Measurements from ENCODE around the gene ARHGAP32.

Gene ARHGAP32

GRCh38 chr11:128963744-128964325 is 228.3 kb downstream of the ARHGAP32 start:
- in situ Hi-C loops (cut with MboI; ENCODE audit: low sequenced_read_pairs), result loop anchor here (25.0 kb wide), 1 partner anchor 802 kb away; no protein-coding TSS in a partner anchor

GRCh38 chr11:128962896-128963295 is 229.2 kb downstream of the ARHGAP32 start:
- in situ Hi-C loops (cut with MboI; ENCODE audit: low sequenced_read_pairs), result loop anchor here (25.0 kb wide), 1 partner anchor 801 kb away; no protein-coding TSS in a partner anchor

GRCh38 chr11:128961645-128962044 is 230.5 kb downstream of the ARHGAP32 start:
- in situ Hi-C loops (cut with MboI; ENCODE audit: low sequenced_read_pairs), result loop anchor here (25.0 kb wide), 1 partner anchor 799 kb away; no protein-coding TSS in a partner anchor

GRCh38 chr11:128957202-128957482 is 235.0 kb downstream of the ARHGAP32 start:
- in situ Hi-C loops (cut with MboI; ENCODE audit: low sequenced_read_pairs), result loop anchor here (25.0 kb wide), 1 partner anchor 795 kb away; no protein-coding TSS in a partner anchor

GRCh38 chr11:128956401-128957201 is 235.5 kb downstream of the ARHGAP32 start:
- in situ Hi-C loops (cut with MboI; ENCODE audit: low sequenced_read_pairs), result loop anchor here (25.0 kb wide), 1 partner anchor 794 kb away; no protein-coding TSS in a partner anchor

GRCh38 chr11:128955636-128956035 is 236.5 kb downstream of the ARHGAP32 start:
- in situ Hi-C loops (cut with MboI; ENCODE audit: low sequenced_read_pairs), result loop anchor here (25.0 kb wide), 1 partner anchor 793 kb away; no protein-coding TSS in a partner anchor

- in situ Hi-C loops (cut with MboI; ENCODE audit: low sequenced_read_pairs), result loop anchor here (25.0 kb wide), 1 partner anchor 791 kb away; no protein-coding TSS in a partner anchor
Measured at GRCh38 chr11:128953151-128953550, 239.0 kb downstream of the ARHGAP32 start.

- in situ Hi-C loops (cut with MboI; ENCODE audit: low sequenced_read_pairs), result loop anchor here (25.0 kb wide), 1 partner anchor 788 kb away; no protein-coding TSS in a partner anchor
Measured at GRCh38 chr11:128949791-128950454, 242.2 kb downstream of the ARHGAP32 start.

GRCh38 chr11:128948583-128948982 is 243.5 kb downstream of the ARHGAP32 start:
- in situ Hi-C loops (cut with MboI; ENCODE audit: low sequenced_read_pairs), result no loop called here

- in situ Hi-C loops (cut with MboI; ENCODE audit: low sequenced_read_pairs), result no loop called here
Measured at GRCh38 chr11:128947773-128948172, 244.4 kb downstream of the ARHGAP32 start.

- in situ Hi-C loops (cut with MboI; ENCODE audit: low sequenced_read_pairs), result no loop called here
Measured at GRCh38 chr11:128946648-128947047, 245.5 kb downstream of the ARHGAP32 start.

- in situ Hi-C loops (cut with MboI; ENCODE audit: low sequenced_read_pairs), result no loop called here
Measured at GRCh38 chr11:128943428-128943976, 248.6 kb downstream of the ARHGAP32 start.

GRCh38 chr11:128942817-128943427 is 249.2 kb downstream of the ARHGAP32 start, which contains the start of gene TP53AIP1:
Gene TP53AIP1 (minus strand): TSS chr11:128942871. CDS start chr11:128937818, 5,053 bp downstream.
- in situ Hi-C loops (cut with MboI; ENCODE audit: low sequenced_read_pairs), result no loop called here

- in situ Hi-C loops (cut with MboI; ENCODE audit: low sequenced_read_pairs), result no loop called here
Measured at GRCh38 chr11:128942272-128942612, 249.9 kb downstream of the ARHGAP32 start.

GRCh38 chr11:128941573-128942271 is 250.4 kb downstream of the ARHGAP32 start:
- in situ Hi-C loops (cut with MboI; ENCODE audit: low sequenced_read_pairs), result no loop called here

- in situ Hi-C loops (cut with MboI; ENCODE audit: low sequenced_read_pairs), result no loop called here
Measured at GRCh38 chr11:128941110-128941509, 251.0 kb downstream of the ARHGAP32 start.

- in situ Hi-C loops (cut with MboI; ENCODE audit: low sequenced_read_pairs), result no loop called here
Measured at GRCh38 chr11:128940603-128941002, 251.5 kb downstream of the ARHGAP32 start.

- in situ Hi-C loops (cut with MboI; ENCODE audit: low sequenced_read_pairs), result no loop called here
Measured at GRCh38 chr11:128940156-128940555, 252.0 kb downstream of the ARHGAP32 start.

GRCh38 chr11:128939591-128939990 is 252.5 kb downstream of the ARHGAP32 start:
- in situ Hi-C loops (cut with MboI; ENCODE audit: low sequenced_read_pairs), result no loop called here
